Measurements from ENCODE around the gene PITX1. TPM values are rescaled to one million over a fixed set of nuclear protein-coding genes. Genes with fewer than 3 reads are reported as not detected.
A peak's percentile ranks its signal among the peaks of the same experiment; 100 is the strongest.

Gene PITX1
- total and polyA plus RNA-seq, 2 experiments from 2014 or later = not detected

DNA sequence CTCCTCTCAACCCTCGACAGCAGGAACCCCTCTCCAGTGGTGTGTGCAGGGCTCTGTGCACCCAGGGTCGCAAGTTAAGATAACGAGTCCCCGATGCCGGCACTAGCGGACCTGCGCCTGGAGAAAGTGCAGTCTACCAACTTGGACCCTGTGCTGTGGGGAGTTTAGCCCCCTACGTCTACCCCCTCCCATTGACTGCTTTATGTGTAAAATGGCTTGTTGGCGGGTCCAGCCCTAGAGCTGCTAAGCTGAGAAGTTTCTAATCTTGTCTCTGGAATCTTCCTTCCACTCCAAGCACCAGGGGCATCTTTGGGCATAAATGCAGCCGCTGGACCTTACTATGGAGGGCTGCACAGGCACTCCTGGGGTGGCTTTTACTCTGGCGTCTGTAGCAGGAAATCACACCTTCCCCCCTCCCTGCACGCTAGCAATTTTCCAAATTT, 7.1 kb upstream of the PITX1 start:
- Histone ChIP-seq H3K4me2 (ENCODE audit: unreplicated experiment) (no peak overlapping the region), H3K9me3 (ENCODE audit: low read depth) (no peaks in the 10 kb centered on the region), H3K27me3 (replicated peaks; ENCODE audit: insufficient read depth) (peaks cover 83% of the 10 kb centered on the region), H3K9ac (no peak overlapping the region), H3K9me2 (ENCODE audit: insufficient read depth) (no peaks in the 10 kb centered on the region), H3K27ac (no peak overlapping the region), H2AFZ (no peak overlapping the region), H3F3A (ENCODE audit: insufficient read depth) (no peaks in the 10 kb centered on the region), H3K36me3 (ENCODE audit: low read depth) (no peaks in the 10 kb centered on the region), H3K79me2 (ENCODE audit: insufficient read depth) (no peaks in the 10 kb centered on the region), H4K20me1 (ENCODE audit: insufficient read depth) (no peaks in the 10 kb centered on the region), H3K4me3 (no peak overlapping the region), H3K4me1 (ENCODE audit: insufficient read depth) (no peaks in the 10 kb centered on the region)
- no peak for DNase-seq
- 15 to 20% methylated on average over 12 of the region's 12 CpGs for WGBS, 2 experiments (ENCODE audit: low coverage in 1 of 2, low lambda C conversion rate in 2 of 2, missing lambda C conversion rate in 2 of 2)
- in situ Hi-C loops (cut with MboI) = no loop called here
- TF ChIP-seq EZH2 (IDR thresholded peaks at IDR 0.05; ENCODE audit: insufficient read depth, poor library complexity, severe bottlenecking) = peak; percentile 15
- TF ChIP-seq EZH2phosphoT487 (IDR thresholded peaks at IDR 0.05; ENCODE audit: insufficient read depth, low read depth) = no peak

DNA sequence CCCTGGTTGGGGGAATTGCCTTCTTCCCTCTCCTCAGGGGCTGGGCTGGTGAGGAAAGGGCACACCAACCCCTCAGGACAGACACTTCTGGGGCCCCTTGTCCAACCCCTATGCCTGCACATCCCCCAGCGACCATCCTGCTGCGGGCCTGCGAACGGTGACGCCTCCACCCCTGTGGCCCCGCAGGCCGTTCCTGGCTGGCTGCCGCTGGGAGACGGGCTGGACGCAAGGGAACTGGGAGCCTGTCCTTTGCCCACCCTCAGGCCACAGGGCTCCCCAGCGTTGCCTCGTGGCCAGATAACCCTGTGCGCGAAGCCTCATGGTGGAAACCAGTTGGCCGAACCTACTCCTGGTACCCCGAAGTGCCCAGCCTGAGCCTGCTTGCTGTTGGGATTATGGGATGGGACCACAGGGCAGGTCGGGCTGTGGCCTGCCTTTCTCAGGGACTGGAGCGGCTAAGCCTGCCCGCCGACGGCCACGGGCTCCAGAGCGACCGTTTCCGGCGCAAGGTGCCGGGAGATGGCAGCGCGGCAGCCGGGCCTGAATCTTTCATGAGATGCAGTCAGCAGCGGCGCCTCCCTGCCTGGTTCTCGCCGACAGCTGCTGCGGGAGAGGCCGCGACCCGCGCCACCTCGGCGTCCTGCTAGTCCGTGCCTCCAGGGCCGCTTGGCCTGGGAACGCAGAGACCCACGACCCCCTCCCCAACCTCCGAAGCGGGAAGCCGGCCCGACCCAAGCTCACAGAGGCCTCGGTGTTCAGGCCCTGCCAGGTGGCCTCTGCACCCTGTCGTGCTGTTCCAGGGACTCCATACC, 6.5 kb upstream of the PITX1 start:
- Histone ChIP-seq H2AFZ (no peak overlapping the region), H3K27ac (no peak overlapping the region), H3K36me3 (ENCODE audit: low read depth) (no peaks in the 10 kb centered on the region), H4K20me1 (ENCODE audit: insufficient read depth) (no peaks in the 10 kb centered on the region), H3F3A (ENCODE audit: insufficient read depth) (no peaks in the 10 kb centered on the region), H3K27me3 (replicated peaks; ENCODE audit: insufficient read depth) (peaks cover 78% of the 10 kb centered on the region), H3K9me2 (ENCODE audit: insufficient read depth) (no peaks in the 10 kb centered on the region), H3K79me2 (ENCODE audit: insufficient read depth) (no peaks in the 10 kb centered on the region), H3K9ac (no peak overlapping the region), H3K4me3 (no peak overlapping the region), H3K9me3 (ENCODE audit: low read depth) (no peaks in the 10 kb centered on the region), H3K4me2 (ENCODE audit: unreplicated experiment) (no peak overlapping the region), H3K4me1 (ENCODE audit: insufficient read depth) (no peaks in the 10 kb centered on the region)
- WGBS, 2 experiments (ENCODE audit: low coverage in 1 of 2, low lambda C conversion rate in 2 of 2, missing lambda C conversion rate in 2 of 2) = 4 to 5% methylated on average over 39 to 50 of the region's 51 CpGs
- TF ChIP-seq EZH2 (IDR thresholded peaks at IDR 0.05; ENCODE audit: insufficient read depth, poor library complexity, severe bottlenecking) (peak; percentile 66), EZH2phosphoT487 (IDR thresholded peaks at IDR 0.05; ENCODE audit: insufficient read depth, low read depth) (peak; percentile 67; the same call in 1 of the 2 replicates)
- peak; percentile 47 for DNase-seq
- in situ Hi-C loops (cut with MboI) = no loop called here

DNA sequence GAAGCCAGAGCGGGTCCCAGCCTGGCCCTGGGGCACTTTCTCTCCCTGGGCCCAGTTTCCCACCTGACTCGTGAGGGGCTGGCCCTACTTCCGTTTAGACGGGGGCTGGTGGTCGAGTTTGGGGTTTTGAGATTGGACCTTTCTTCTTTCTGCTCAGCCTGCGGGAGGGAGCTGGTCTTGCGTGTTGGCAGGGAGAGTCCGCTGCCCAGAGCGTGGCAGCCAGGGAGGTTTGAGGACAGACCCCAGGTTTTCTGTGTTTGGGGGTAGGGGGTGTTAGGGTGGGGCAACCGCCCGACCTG, 6.0 kb upstream of the PITX1 start:
- Histone ChIP-seq H3K9ac (no peak overlapping the region), H3K4me3 (no peak overlapping the region), H3K27me3 (replicated peaks; ENCODE audit: insufficient read depth) (peaks cover 82% of the 10 kb centered on the region), H2AFZ (no peak overlapping the region), H3K27ac (no peak overlapping the region), H3K4me2 (ENCODE audit: unreplicated experiment) (no peak overlapping the region), H3F3A (ENCODE audit: insufficient read depth) (no peaks in the 10 kb centered on the region), H4K20me1 (ENCODE audit: insufficient read depth) (no peaks in the 10 kb centered on the region), H3K9me3 (ENCODE audit: low read depth) (no peaks in the 10 kb centered on the region), H3K36me3 (ENCODE audit: low read depth) (no peaks in the 10 kb centered on the region), H3K4me1 (ENCODE audit: insufficient read depth) (no peaks in the 10 kb centered on the region), H3K79me2 (ENCODE audit: insufficient read depth) (no peaks in the 10 kb centered on the region), H3K9me2 (ENCODE audit: insufficient read depth) (no peaks in the 10 kb centered on the region)
- in situ Hi-C loops (cut with MboI) = no loop called here
- TF ChIP-seq EZH2 (IDR thresholded peaks at IDR 0.05; ENCODE audit: insufficient read depth, poor library complexity, severe bottlenecking) (no peak), EZH2phosphoT487 (IDR thresholded peaks at IDR 0.05; ENCODE audit: insufficient read depth, low read depth) (no peak)
- 4 to 9% methylated on average over 9 to 11 of the region's 11 CpGs for WGBS, 2 experiments (ENCODE audit: low coverage in 1 of 2, low lambda C conversion rate in 2 of 2, missing lambda C conversion rate in 2 of 2)
- no peak for DNase-seq

DNA sequence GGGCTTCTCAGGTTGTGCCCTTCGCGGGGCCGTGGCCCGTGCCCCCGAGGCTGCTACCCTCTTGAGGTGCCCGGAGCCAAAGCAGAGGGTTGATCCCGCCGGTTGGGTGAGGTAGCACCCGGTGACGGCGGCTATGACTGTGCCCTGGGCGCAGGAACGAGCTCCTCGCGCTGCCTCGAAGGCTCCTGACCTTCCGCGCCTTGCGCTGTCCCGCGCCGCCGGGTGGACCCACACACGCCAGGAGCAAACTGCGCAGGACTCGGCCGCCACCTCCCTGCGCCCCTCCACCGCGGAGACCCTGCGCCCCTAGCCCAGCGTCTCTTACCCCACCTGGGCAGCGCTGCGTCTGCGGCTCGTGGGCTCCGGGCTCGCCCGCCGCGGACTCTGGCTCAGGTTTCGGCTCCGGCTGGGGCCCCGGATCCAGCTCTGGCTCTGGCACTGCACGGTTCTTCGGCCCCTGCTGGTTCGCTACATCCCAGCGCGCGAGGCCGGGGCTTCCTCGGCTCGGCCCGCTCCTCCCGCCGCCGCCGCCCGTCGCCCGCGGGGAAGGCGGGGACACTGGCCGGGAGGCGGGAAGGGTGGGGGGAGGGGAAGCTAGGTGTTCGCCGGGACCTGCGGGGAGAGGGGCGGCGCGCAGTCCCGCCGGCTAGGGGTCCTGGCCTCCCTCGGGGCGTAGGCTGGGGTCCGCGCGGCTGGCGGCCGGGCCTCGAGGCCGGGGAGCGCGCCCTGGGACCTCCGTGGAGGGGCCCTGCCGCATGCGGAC, 5.4 kb upstream of the PITX1 start:
- 10 to 11% methylated on average over 45 to 50 of the region's 87 CpGs for WGBS, 2 experiments (ENCODE audit: low coverage in 1 of 2, low lambda C conversion rate in 2 of 2, missing lambda C conversion rate in 2 of 2)
- Histone ChIP-seq H2AFZ (no peak overlapping the region), H3K4me2 (ENCODE audit: unreplicated experiment) (no peak overlapping the region), H3F3A (ENCODE audit: insufficient read depth) (no peaks in the 10 kb centered on the region), H3K36me3 (ENCODE audit: low read depth) (no peaks in the 10 kb centered on the region), H3K9ac (no peak overlapping the region), H3K27me3 (replicated peaks; ENCODE audit: insufficient read depth) (peaks cover 88% of the 10 kb centered on the region), H3K4me3 (no peak overlapping the region), H3K27ac (no peak overlapping the region), H3K9me3 (ENCODE audit: low read depth) (no peaks in the 10 kb centered on the region), H4K20me1 (ENCODE audit: insufficient read depth) (no peaks in the 10 kb centered on the region), H3K4me1 (ENCODE audit: insufficient read depth) (no peaks in the 10 kb centered on the region), H3K9me2 (ENCODE audit: insufficient read depth) (no peaks in the 10 kb centered on the region), H3K79me2 (ENCODE audit: insufficient read depth) (no peaks in the 10 kb centered on the region)
- in situ Hi-C loops (cut with MboI) = no loop called here
- peak; percentile 22 for DNase-seq
- TF ChIP-seq EZH2 (IDR thresholded peaks at IDR 0.05; ENCODE audit: insufficient read depth, poor library complexity, severe bottlenecking) (no peak), EZH2phosphoT487 (IDR thresholded peaks at IDR 0.05; ENCODE audit: insufficient read depth, low read depth) (no peak)
